BE2C (cell line): ENCODE data around the gene NR2F1-AS1.

Source experiments
- DNase-seq: peaks from one replicate; pipeline ENCODE4 v3.0.0-alpha.2; 2020
- H3K27me3 ChIP-seq: fragments of 250-450 bp; sonication (Bioruptor Pico); 2 replicates; pipeline ENCODE4 v1.5.1; 2020; ENCODE audit warnings: mild to moderate bottlenecking
- H3K36me3 ChIP-seq: fragments of 250-450 bp; sonication (Bioruptor Pico); 2 replicates; pipeline ENCODE4 v1.5.1; 2020; ENCODE audit warnings: mild to moderate bottlenecking
- H3K4me1 ChIP-seq: fragments of 250-450 bp; sonication (Bioruptor Pico); 2 replicates; pipeline ENCODE4 v1.5.1; 2020
- H3K4me3 ChIP-seq: 2 replicates; pipeline ENCODE4 v1.5.1; 2011; ENCODE audit warnings: low read depth, low read length
- H3K9me3 ChIP-seq: fragments of 250-450 bp; sonication (Bioruptor Pico); 2 replicates; pipeline ENCODE4 v1.5.1; 2020
- TF ChIP-seq, protein P1 (sequence below): IDR thresholded peaks from 2 replicates; pipeline ENCODE4 v1.5.1; 2012; ENCODE audit warnings: mild to moderate bottlenecking, low read depth, low read length

Gene NR2F1-AS1

DNA sequence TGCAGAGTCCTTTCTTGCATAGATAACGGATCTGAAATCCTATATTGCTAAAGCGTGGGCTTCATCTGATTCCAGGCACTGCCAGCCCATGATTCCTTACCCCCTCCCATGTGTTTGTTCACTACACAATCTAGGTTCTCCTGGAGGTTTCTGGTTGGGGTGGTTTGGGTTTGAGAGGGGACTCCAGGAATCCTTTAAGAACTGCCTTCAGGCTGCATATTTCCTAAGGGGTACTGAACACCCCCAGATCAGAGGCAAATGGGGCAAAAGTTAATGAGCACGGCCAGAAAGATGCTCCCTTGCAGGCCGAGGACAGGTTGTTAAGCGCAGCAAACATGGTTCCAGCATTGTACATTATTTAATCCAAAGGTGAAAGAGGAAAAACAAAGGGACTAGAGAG is 11.9 kb upstream of the NR2F1-AS1 start:
- Histone ChIP-seq H3K4me1 (no peaks in the 10 kb centered on the region), H3K27me3 (no peaks in the 10 kb centered on the region), H3K36me3 (peaks cover 20% of the 10 kb centered on the region), H3K9me3 (no peaks in the 10 kb centered on the region), H3K4me3 (no peak overlapping the region)
- TF ChIP-seq, protein P1, sequence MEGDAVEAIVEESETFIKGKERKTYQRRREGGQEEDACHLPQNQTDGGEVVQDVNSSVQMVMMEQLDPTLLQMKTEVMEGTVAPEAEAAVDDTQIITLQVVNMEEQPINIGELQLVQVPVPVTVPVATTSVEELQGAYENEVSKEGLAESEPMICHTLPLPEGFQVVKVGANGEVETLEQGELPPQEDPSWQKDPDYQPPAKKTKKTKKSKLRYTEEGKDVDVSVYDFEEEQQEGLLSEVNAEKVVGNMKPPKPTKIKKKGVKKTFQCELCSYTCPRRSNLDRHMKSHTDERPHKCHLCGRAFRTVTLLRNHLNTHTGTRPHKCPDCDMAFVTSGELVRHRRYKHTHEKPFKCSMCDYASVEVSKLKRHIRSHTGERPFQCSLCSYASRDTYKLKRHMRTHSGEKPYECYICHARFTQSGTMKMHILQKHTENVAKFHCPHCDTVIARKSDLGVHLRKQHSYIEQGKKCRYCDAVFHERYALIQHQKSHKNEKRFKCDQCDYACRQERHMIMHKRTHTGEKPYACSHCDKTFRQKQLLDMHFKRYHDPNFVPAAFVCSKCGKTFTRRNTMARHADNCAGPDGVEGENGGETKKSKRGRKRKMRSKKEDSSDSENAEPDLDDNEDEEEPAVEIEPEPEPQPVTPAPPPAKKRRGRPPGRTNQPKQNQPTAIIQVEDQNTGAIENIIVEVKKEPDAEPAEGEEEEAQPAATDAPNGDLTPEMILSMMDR: no peak
- DNase-seq: no peak

DNA sequence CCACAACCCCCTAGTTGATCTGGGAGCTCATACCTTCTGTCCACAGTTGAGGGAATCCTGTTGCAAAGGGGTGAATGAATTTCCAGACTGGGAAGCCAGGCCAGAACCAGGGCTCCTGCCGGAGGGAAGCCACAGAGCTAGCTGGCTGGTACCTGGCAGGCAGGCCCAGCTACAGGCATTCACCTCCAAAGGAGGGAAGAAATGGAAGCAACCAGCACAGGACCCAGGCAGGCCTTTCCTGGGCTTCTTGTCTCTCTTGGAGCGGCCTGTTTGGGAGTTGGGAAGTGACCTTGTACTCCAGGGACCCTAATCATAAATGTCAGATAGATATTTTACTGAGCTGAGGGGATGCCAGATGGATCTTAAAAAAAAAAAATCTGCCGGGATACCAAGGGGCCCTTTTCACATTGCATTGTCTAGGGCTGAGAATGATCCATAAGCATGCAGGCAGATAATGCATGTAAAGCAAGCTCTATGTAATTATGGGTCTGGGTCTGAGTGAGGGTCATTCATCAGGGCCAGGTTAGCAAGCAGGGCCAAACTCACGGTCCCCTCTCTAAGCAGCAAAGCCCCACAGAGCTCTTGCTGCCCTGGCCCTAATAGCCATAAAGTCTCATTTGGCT is 10.4 kb upstream of the NR2F1-AS1 start:
- H3K4me1 ChIP-seq: no peaks in the 10 kb centered on the region
- no peaks in the 10 kb centered on the region for H3K9me3 ChIP-seq
- peaks cover 24% of the 10 kb centered on the region for H3K36me3 ChIP-seq
- H3K4me3 ChIP-seq: no peak overlapping the region
- no peaks in the 10 kb centered on the region for H3K27me3 ChIP-seq
- TF ChIP-seq, protein P1: no peak
- DNase-seq: no peak

DNA sequence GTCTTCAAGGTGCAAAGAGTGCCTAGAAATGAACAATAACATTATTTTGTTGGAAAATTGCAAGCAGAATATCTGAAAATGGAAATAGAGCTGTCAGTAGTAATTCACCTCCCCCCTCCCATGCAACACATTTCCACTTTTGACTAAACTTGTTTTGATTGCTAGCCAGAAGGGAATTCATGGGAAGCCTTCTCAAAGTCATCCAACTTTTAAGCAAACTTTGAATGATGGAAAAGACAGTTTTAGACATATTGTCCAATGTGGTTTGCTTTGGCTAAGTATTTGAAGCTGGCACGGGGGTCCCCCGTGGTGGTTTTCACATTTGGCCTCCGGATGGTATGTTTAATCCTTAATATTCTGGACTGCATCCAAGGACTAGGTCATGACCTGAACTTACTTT is 9.5 kb upstream of the NR2F1-AS1 start:
- Histone ChIP-seq H3K27me3 (no peaks in the 10 kb centered on the region), H3K4me1 (no peaks in the 10 kb centered on the region), H3K4me3 (no peak overlapping the region), H3K36me3 (peaks cover 24% of the 10 kb centered on the region), H3K9me3 (no peaks in the 10 kb centered on the region)
- no peak for DNase-seq
- TF ChIP-seq, protein P1: no peak

DNA sequence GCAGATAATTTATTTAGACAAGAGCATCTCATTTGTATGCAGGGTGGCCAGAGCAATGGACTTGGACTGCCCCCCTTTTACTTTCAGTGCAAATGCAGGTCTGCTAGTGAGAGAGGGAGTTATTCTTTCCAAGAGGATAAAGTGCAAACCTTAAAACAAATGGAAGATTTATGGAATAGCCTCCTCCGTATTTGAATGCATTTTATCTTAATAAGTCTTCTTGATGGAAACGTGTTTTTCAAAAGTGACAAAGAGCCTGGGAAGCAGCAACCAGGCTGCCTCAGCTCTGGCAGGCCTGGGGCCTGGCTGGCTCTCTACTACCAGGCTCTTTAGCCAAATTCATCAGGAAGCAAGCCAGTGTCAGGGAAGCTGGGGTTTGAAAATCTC is 8.8 kb upstream of the NR2F1-AS1 start:
- no peaks in the 10 kb centered on the region for H3K4me1 ChIP-seq
- no peak for DNase-seq
- peaks cover 20% of the 10 kb centered on the region for H3K36me3 ChIP-seq
- no peaks in the 10 kb centered on the region for H3K27me3 ChIP-seq
- H3K9me3 ChIP-seq: no peaks in the 10 kb centered on the region
- H3K4me3 ChIP-seq: no peak overlapping the region
- TF ChIP-seq, protein P1: no peak

DNA sequence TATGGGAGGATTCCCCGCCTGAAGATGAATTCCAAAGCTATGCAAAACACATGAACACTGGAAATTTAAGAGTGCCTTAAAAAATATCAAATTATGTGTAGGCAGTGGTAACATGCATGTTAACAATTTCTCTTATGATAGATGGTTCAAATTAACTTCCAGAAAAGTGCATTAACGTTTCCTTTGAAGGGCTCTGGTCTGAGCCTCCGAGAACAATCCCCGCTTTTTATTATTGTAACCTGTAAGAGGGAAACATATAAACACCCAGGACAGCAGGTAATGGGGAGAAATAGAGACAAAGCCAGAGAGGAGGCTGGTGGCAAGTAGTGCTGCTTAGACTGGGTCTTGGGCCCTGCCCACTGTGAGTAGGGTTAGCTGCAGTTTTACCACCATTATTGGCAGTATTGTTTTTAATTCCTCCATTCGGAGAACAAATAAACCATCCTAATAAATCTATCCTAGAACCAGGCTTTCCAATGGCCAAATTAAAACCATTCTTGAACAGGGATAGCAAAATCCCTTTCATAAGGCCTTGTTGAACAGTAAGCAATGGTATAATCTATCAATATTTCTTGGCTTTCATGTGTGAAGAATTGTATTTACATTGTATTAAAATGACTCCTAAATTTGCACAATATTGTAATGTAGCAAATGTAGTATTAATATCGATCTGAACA is 8.3 kb upstream of the NR2F1-AS1 start:
- Histone ChIP-seq H3K27me3 (no peaks in the 10 kb centered on the region), H3K36me3 (peaks cover 16% of the 10 kb centered on the region), H3K9me3 (no peaks in the 10 kb centered on the region), H3K4me3 (no peak overlapping the region), H3K4me1 (no peaks in the 10 kb centered on the region)
- TF ChIP-seq, protein P1: no peak
- DNase-seq: no peak

DNA sequence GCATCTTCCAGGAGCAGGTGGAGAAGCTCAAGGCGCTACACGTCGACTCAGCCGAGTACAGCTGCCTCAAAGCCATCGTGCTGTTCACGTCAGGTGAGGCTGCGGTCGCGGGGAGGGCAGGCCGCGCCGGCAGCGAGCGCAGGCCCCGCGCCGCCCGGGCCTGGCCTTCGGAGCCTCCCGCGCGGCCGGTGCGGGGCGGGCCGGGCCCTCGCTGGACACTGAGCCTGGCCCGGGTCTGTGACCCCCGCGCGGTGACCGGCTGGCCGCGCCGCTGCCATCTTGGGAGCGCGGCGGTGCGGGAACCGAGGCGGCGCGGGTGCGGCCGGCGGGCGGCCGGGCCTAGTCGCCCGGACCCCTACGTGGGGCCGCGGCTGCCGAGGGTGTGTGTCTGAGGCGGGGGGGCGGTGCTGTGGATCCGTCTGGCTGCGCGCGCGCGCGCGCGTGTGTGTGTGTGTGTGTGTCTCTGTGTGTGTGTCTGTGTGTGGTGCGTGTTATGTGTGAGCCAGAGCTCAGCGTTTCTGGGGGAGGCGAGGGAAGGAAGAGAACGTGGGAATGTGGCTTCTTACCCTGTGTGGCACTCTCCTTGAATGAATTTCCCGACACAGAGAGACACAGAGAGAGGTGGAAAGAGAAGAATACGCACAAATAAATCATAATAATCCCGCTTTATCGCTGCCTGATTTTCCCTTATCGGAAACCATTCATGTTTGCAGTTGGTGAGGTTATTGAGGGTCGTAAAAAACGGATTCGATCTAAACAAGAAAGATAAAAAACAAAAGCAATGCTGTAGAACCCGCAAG is 7.5 kb upstream of the NR2F1-AS1 start:
- TF ChIP-seq, protein P1: no peak
- no peaks in the 10 kb centered on the region for H3K9me3 ChIP-seq
- peaks cover 11% of the 10 kb centered on the region for H3K36me3 ChIP-seq
- DNase-seq: no peak
- no peak overlapping the region for H3K4me3 ChIP-seq
- H3K27me3 ChIP-seq: no peaks in the 10 kb centered on the region
- no peaks in the 10 kb centered on the region for H3K4me1 ChIP-seq
